Adrenal gland (tissue), 5 donors: ENCODE results near the gene NEO1.

Experiments
- CTCF ChIP-seq, 6 experiments: fragments of 450-650 bp in 4 of 6; fragments of 200-600 bp in 2 of 6; sonication (generic) in 1 of 6; IDR thresholded peaks; 1 replicate in 5 of 6; 2 replicates in 1 of 6; pipeline versions ENCODE4 v1.5.1 to v1.8.0; 2016 to 2021; ENCODE audit warnings: antibody characterized with exemption in 6 of 6, mild to moderate bottlenecking in 2 of 6, moderate library complexity in 1 of 6
- POLR2A ChIP-seq, 2 donors: fragments of 450-650 bp; IDR thresholded peaks; one replicate each; pipeline ENCODE4 v1.6.1; 2017; ENCODE audit warnings: antibody characterized with exemption in 2 of 2, mild to moderate bottlenecking in 2 of 2, moderate library complexity in 1 of 2
- donor health status: DM: no; HTN: no; CAD: no.

DNA sequence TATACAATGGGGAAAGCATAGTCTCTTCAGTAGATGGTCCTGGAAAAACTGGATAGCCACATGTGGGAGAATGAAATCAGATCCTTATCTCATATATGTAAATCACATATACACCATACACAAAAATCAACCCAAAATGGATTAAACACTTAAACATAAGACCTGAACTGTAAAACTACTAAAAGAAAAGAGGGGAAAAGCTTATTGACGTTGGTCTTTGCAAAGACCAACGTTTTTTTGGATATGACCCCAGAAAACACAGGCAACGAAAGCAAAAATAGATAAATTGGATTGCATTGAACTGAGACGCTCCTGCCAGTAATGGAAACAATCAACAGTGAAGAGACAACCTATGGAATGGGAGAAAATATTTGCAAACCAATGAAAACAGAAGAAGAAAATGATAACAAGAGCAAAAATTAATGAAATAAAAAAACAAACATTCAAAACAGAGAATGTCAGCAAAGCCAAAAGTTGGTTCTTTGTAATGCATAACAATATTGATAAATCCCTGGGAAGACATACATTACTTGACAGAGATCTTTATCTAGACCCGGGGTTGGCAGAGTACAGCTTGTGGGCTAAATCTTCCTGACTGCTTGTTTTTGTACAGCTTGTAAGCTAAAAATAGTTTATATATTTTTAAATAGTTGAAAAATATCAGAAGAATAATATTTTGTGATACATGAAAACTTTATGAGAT, 86.9 kb downstream of the NEO1 start:
- no peak for TF ChIP-seq POLR2A (IDR thresholded peaks at IDR 0.05)
- TF ChIP-seq CTCF (IDR thresholded peaks at IDR 0.05): no peak
